B cell (primary cell): Measurements from ENCODE around the gene ZNF683. TPM values are rescaled to one million over a fixed set of nuclear protein-coding genes. Genes with fewer than 3 reads are reported as not detected.

Experiments used
- ATAC-seq: fragments of 200-7000 bp; cut with Tn5 transposase; one replicate; pipeline ENCODE4 v1.10.0; 2021; ENCODE audit warnings: low read depth, mild to moderate bottlenecking, moderate number of reproducible peaks, moderate library complexity
- CTCF ChIA-PET: fragments of 350-600 bp; sonication (Branson Sonifier 250); formaldehyde crosslinking; loops from one replicate; lab custom pipeline; 2021; ENCODE audit warnings: antibody characterized with exemption, inconsistent platforms; lab: Charles Lee
- POLR2A ChIA-PET: fragments of 350-600 bp; sonication (Branson Sonifier 250); formaldehyde crosslinking; loops from one replicate; lab custom pipeline; 2021; ENCODE audit warnings: antibody characterized with exemption; lab: Charles Lee
- DNase-seq: peaks from one replicate; pipeline ENCODE4 v3.0.0; 2013
- H2AFZ ChIP-seq: 2 replicates; pipeline ENCODE4 v1.6.1; 2012; ENCODE audit warnings: mild to moderate bottlenecking, low read depth, low read length; ENCODE audit not compliant: insufficient read depth, poor library complexity, severe bottlenecking
- H3K27ac ChIP-seq, 2 donors: 1 replicate in 1 of 2; 2 replicates in 1 of 2; pipeline ENCODE4 v1.5.1; 2012 to 2013; ENCODE audit warnings: low read length in 2 of 2, mild to moderate bottlenecking in 2 of 2, moderate library complexity in 1 of 2
- H3K27me3 ChIP-seq, 4 experiments: fragments of 200-600 bp in 1 of 4; sonication (generic) in 1 of 4; replicated peaks in 1 of 4; 1 replicate in 2 of 4; 2 replicates in 2 of 4; pipeline versions ENCODE4 v1.6.1 to v1.7.0; 2013 to 2016; ENCODE audit warnings: low read length in 3 of 4, mild to moderate bottlenecking in 2 of 4, mixed read lengths in 1 of 4, moderate library complexity in 1 of 4; ENCODE audit not compliant: insufficient read depth in 4 of 4, control insufficient read depth in 3 of 4; ENCODE audit errors: control extremely low read depth in 1 of 4
- H3K36me3 ChIP-seq, 2 experiments: replicated peaks in 1 of 2; 1 replicate in 1 of 2; 2 replicates in 1 of 2; pipeline versions ENCODE4 v1.6.1 to v1.7.1; 2013; ENCODE audit warnings: low read length in 1 of 2; ENCODE audit not compliant: insufficient read depth in 2 of 2, control insufficient read depth in 1 of 2; ENCODE audit errors: control extremely low read depth in 1 of 2, extremely low read depth in 1 of 2
- H3K4me1 ChIP-seq, 2 donors: fragments of 200-600 bp in 1 of 2; sonication (generic) in 1 of 2; 1 replicate in 1 of 2; 2 replicates in 1 of 2; pipeline versions ENCODE4 v1.5.1 to v1.6.1; 2013 to 2017; ENCODE audit warnings: low read length in 2 of 2; ENCODE audit not compliant: control insufficient read depth in 2 of 2, insufficient read depth in 2 of 2
- H3K4me2 ChIP-seq: replicated peaks from 2 replicates; pipeline ENCODE3; 2012; ENCODE audit warnings: mild to moderate bottlenecking, low read depth, low read length; ENCODE audit not compliant: poor library complexity, severe bottlenecking
- H3K4me3 ChIP-seq, 5 experiments: fragments of 200-600 bp in 1 of 5; sonication (generic) in 1 of 5; 1 replicate in 3 of 5; 2 replicates in 2 of 5; pipeline versions ENCODE4 v1.5.1 to v1.7.0; 2011 to 2016; ENCODE audit warnings: low read length in 4 of 5, mild to moderate bottlenecking in 4 of 5, low read depth in 2 of 5, control low read depth in 1 of 5, moderate library complexity in 1 of 5; ENCODE audit not compliant: insufficient read depth in 1 of 5; ENCODE audit errors: control extremely low read depth in 1 of 5, extremely low read depth in 1 of 5
- H3K79me2 ChIP-seq: fragments of 200-600 bp; sonication (generic); one replicate; pipeline ENCODE4 v1.6.0; 2016; ENCODE audit warnings: low read length; ENCODE audit not compliant: control insufficient read depth, insufficient read depth
- H3K9ac ChIP-seq: fragments of 200-600 bp; sonication (generic); 2 replicates; pipeline ENCODE4 v1.6.1; 2017; ENCODE audit warnings: mild to moderate bottlenecking, low read length, moderate library complexity
- H3K9me3 ChIP-seq, 3 donors: one replicate each; pipeline versions ENCODE4 v1.6.1 to v1.7.1; 2013; ENCODE audit warnings: low read length in 2 of 3; ENCODE audit not compliant: control insufficient read depth in 2 of 3, insufficient read depth in 1 of 3; ENCODE audit errors: control extremely low read depth in 1 of 3
- H4K20me1 ChIP-seq: 2 replicates; pipeline ENCODE4 v1.6.0; 2012; ENCODE audit warnings: mild to moderate bottlenecking, low read length; ENCODE audit not compliant: insufficient read depth, control insufficient read depth, poor library complexity, severe bottlenecking
- H3K27ac Mint-ChIP-seq: one replicate; pipeline ENCODE4 v1.8.0; 2021; ENCODE audit warnings: mixed read lengths
- H3K27me3 Mint-ChIP-seq: one replicate; pipeline ENCODE4 v1.8.0; 2021; ENCODE audit warnings: mixed read lengths
- H3K4me1 Mint-ChIP-seq: one replicate; pipeline ENCODE4 v1.8.0; 2021; ENCODE audit warnings: mixed read lengths
- H3K4me3 Mint-ChIP-seq: one replicate; pipeline ENCODE4 v1.8.0; 2021; ENCODE audit warnings: mixed read lengths
- H3K9me3 Mint-ChIP-seq: one replicate; pipeline ENCODE4 v1.8.0; 2022; ENCODE audit warnings: mixed read lengths; ENCODE audit not compliant: insufficient read depth
- CTCF ChIP-seq: fragments of 200-600 bp; IDR thresholded peaks from one replicate; pipeline ENCODE4 v1.8.0; 2022; ENCODE audit warnings: antibody characterized with exemption, mild to moderate bottlenecking
- EZH2 ChIP-seq: IDR thresholded peaks from 2 replicates; pipeline ENCODE4 v1.6.1; 2012; ENCODE audit warnings: borderline replicate concordance, low read depth, mild to moderate bottlenecking, moderate library complexity, low read length; ENCODE audit not compliant: insufficient read depth, poor library complexity, severe bottlenecking
- WGBS: methylation state at CpG from one replicate; pipeline ENCODE4 v1.1.5; 2013; ENCODE audit warnings: missing lambda C conversion rate; ENCODE audit not compliant: insufficient coverage; 5-methylcytosine and 5-hydroxymethylcytosine counted together
- intact Hi-C: fragments of 100-400 bp; cut with micrococcal nuclease; formaldehyde crosslinking; loops from one replicate; pipeline ENCODE4 v1.10.0; 2022
- polyA plus RNA-seq: library from polyadenylated mRNA; depleted of rRNA; stranded (reverse); fragments of >200 nt; gene quantifications from 2 replicates; pipeline ENCODE4 v1.2.3, GENCODE V29; 2012
- total RNA-seq, 2 donors: library from RNA; stranded (reverse); fragments of 120-200 nt in 1 of 2; gene quantifications; 1 replicate in 1 of 2; 2 replicates in 1 of 2; pipeline versions ENCODE4 v1.2.3 to v1.2.4, GENCODE V29; 2013 to 2022

Gene ZNF683
- total and polyA plus RNA-seq, 2 donors (not counting 1 experiment from before 2014, with no cell fraction given) = 0.45 to 0.67 TPM

GRCh38 chr1:26350701-26351589 is 21.6 kb downstream of the ZNF683 start:
- ChIA-PET CTCF (no interaction called here), POLR2A (no interaction called here)
- Mint-ChIP-seq H3K9me3 (no peaks in the 10 kb centered on the region), H3K27ac (no peak overlapping the region), H3K4me1 (no peaks in the 10 kb centered on the region), H3K27me3 (peaks cover 8% of the 10 kb centered on the region), H3K4me3 (no peak overlapping the region)
- intact Hi-C loops = no loop called here
- Histone ChIP-seq H3K27me3 (peaks cover 0 to 6% (median 0%) of the 10 kb centered on the region in 4 experiments), H3K4me3 (no peak overlapping the region), H3K27ac (no peak overlapping the region), H2AFZ (no peak overlapping the region), H3K4me2 (no peak overlapping the region), H3K4me1 (no peaks in the 10 kb centered on the region), H3K36me3 (no peaks in the 10 kb centered on the region), H3K9ac (no peak overlapping the region), H3K9me3 (no peaks in the 10 kb centered on the region), H4K20me1 (no peaks in the 10 kb centered on the region), H3K79me2 (no peaks in the 10 kb centered on the region)
- WGBS = 94% methylated on average over 5 of the region's 9 CpGs
- ATAC-seq (no peak), DNase-seq (no peak)
- no peak for TF ChIP-seq EZH2
- TF ChIP-seq CTCF = no peak

GRCh38 chr1:26350343-26350700 is 22.2 kb downstream of the ZNF683 start:
- no peak overlapping the region for H3K9ac ChIP-seq
- TF ChIP-seq CTCF (no peak), EZH2 (no peak)
- intact Hi-C loops = no loop called here
- CTCF ChIA-PET = interaction anchor here (0.8 to 1.1 kb wide), 2 partner anchors 76 to 460 kb away, joined by 3 read pairs; no protein-coding TSS in a partner anchor
- WGBS = 71% methylated on average over 1 of the region's 2 CpGs
- ATAC-seq = no peak
- no peak for DNase-seq
- POLR2A ChIA-PET = no interaction called here
- H2AFZ ChIP-seq = no peak overlapping the region
- H3K27me3 Mint-ChIP-seq = peaks cover 5% of the 10 kb centered on the region
- H3K27ac ChIP-seq = no peak overlapping the region
- no peak overlapping the region for H3K4me3 ChIP-seq
- H3K9me3 ChIP-seq = no peaks in the 10 kb centered on the region
- no peaks in the 10 kb centered on the region for H3K79me2 ChIP-seq
- H3K27ac Mint-ChIP-seq = no peak overlapping the region
- no peaks in the 10 kb centered on the region for H3K36me3 ChIP-seq
- H3K27me3 ChIP-seq = peaks cover 0 to 6% (median 0%) of the 10 kb centered on the region in 4 experiments
- H3K4me3 Mint-ChIP-seq = no peak overlapping the region
- no peaks in the 10 kb centered on the region for H3K4me1 ChIP-seq
- no peaks in the 10 kb centered on the region for H3K4me1 Mint-ChIP-seq
- no peak overlapping the region for H3K4me2 ChIP-seq
- H3K9me3 Mint-ChIP-seq = no peaks in the 10 kb centered on the region
- no peaks in the 10 kb centered on the region for H4K20me1 ChIP-seq
